OCI-LY3 (cell line): Measurements from ENCODE around the gene GCAT.

Experiments used
- EZH2phosphoT487 ChIP-seq: fragments of 200-600 bp; shearing (Covaris generic); IDR thresholded peaks from 2 replicates; pipeline ENCODE4 v1.6.1; 2018; ENCODE audit warnings: antibody characterized with exemption, mixed run types, low read depth
- TF ChIP-seq, protein P1 (sequence below): fragments of 200-600, 300-600 bp; sonication (generic); IDR thresholded peaks from 2 replicates; pipeline ENCODE4 v1.5.1; 2014; ENCODE audit warnings: antibody characterized with exemption, low read length, low read depth

DNA sequence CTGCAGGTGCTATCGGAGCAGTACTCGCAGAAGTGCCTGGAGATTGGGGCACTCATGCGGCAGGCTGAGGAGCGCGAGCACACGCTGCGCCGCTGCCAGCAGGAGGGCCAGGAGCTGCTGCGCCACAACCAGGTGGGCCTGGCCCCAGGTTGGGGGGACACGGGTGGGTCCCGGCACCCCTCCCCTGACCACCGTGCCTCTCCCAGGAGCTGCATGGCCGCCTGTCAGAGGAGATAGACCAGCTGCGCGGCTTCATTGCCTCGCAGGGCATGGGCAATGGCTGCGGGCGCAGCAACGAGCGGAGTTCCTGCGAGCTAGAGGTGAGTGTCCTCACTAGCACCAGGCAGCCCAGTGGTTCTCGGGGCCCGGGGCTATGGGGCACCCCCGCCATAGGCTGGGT lies 38.7 kb upstream of the GCAT start:
- TF ChIP-seq, protein P1, sequence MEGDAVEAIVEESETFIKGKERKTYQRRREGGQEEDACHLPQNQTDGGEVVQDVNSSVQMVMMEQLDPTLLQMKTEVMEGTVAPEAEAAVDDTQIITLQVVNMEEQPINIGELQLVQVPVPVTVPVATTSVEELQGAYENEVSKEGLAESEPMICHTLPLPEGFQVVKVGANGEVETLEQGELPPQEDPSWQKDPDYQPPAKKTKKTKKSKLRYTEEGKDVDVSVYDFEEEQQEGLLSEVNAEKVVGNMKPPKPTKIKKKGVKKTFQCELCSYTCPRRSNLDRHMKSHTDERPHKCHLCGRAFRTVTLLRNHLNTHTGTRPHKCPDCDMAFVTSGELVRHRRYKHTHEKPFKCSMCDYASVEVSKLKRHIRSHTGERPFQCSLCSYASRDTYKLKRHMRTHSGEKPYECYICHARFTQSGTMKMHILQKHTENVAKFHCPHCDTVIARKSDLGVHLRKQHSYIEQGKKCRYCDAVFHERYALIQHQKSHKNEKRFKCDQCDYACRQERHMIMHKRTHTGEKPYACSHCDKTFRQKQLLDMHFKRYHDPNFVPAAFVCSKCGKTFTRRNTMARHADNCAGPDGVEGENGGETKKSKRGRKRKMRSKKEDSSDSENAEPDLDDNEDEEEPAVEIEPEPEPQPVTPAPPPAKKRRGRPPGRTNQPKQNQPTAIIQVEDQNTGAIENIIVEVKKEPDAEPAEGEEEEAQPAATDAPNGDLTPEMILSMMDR: no peak
- no peak for TF ChIP-seq EZH2phosphoT487
